ENCODE results near the gene HHIP. TPM values are rescaled to one million over a fixed set of nuclear protein-coding genes. Genes with fewer than 3 reads are reported as not detected.

The HHIP gene
- total and polyA plus RNA-seq, 3 experiments from 2014 or later: not detected

GRCh38 chr4:144663834-144664475, 18.0 kb downstream of the HHIP start:
- H3K27ac ChIP-seq (ENCODE audit: low read depth, low read length): no peak overlapping the region
- Mint-ChIP-seq H3K27me3 (peaks cover 0 to 1% of the 10 kb centered on the region in 2 donors), H3K27ac (no peak overlapping the region), H3K9me3 (no peaks in the 10 kb centered on the region), H3K36me3 (no peaks in the 10 kb centered on the region), H3K4me3 (no peak overlapping the region), H3K4me1 (no peaks in the 10 kb centered on the region)
- no peaks in the 10 kb centered on the region for H3K4me1 ChIP-seq (ENCODE audit: insufficient read depth, low read length)
- H3K4me3 ChIP-seq (ENCODE audit: low read length): no peak overlapping the region
- H3K27me3 ChIP-seq (ENCODE audit: insufficient read depth, low read length, poor library complexity, severe bottlenecking): no peaks in the 10 kb centered on the region
- DNase-seq: no peak
- ChIA-PET CTCF (no interaction called here), POLR2A (no interaction called here)
- no peaks in the 10 kb centered on the region for H3K36me3 ChIP-seq (ENCODE audit: insufficient read depth, low read length)
- H3K9me3 ChIP-seq (ENCODE audit: low read length): no peaks in the 10 kb centered on the region

GRCh38 chr4:144666539-144667175, 20.7 kb downstream of the HHIP start:
- H3K4me1 ChIP-seq (ENCODE audit: insufficient read depth, low read length): no peaks in the 10 kb centered on the region
- no peaks in the 10 kb centered on the region for H3K27me3 ChIP-seq (ENCODE audit: insufficient read depth, low read length, poor library complexity, severe bottlenecking)
- Mint-ChIP-seq H3K27me3 (peaks cover 0 to 1% of the 10 kb centered on the region in 2 donors), H3K4me1 (no peaks in the 10 kb centered on the region), H3K36me3 (no peaks in the 10 kb centered on the region), H3K9me3 (no peaks in the 10 kb centered on the region), H3K27ac (no peak overlapping the region), H3K4me3 (no peak overlapping the region)
- H3K4me3 ChIP-seq (ENCODE audit: low read length): no peak overlapping the region
- no peak for DNase-seq
- no peaks in the 10 kb centered on the region for H3K9me3 ChIP-seq (ENCODE audit: low read length)
- H3K36me3 ChIP-seq (ENCODE audit: insufficient read depth, low read length): no peaks in the 10 kb centered on the region
- CTCF ChIA-PET: no interaction called here
- POLR2A ChIA-PET: no interaction called here
- H3K27ac ChIP-seq (ENCODE audit: low read depth, low read length): no peak overlapping the region

- POLR2A ChIA-PET: no interaction called here
- Histone ChIP-seq H3K4me1 (ENCODE audit: insufficient read depth, low read length) (no peaks in the 10 kb centered on the region), H3K27me3 (ENCODE audit: insufficient read depth, low read length, poor library complexity, severe bottlenecking) (no peaks in the 10 kb centered on the region), H3K27ac (ENCODE audit: low read depth, low read length) (no peak overlapping the region), H3K36me3 (ENCODE audit: insufficient read depth, low read length) (no peaks in the 10 kb centered on the region), H3K9me3 (ENCODE audit: low read length) (no peaks in the 10 kb centered on the region), H3K4me3 (ENCODE audit: low read length) (no peak overlapping the region)
- CTCF ChIA-PET: no interaction called here
- Mint-ChIP-seq H3K27ac (no peak overlapping the region), H3K4me1 (no peaks in the 10 kb centered on the region), H3K9me3 (no peaks in the 10 kb centered on the region), H3K4me3 (no peak overlapping the region), H3K36me3 (no peaks in the 10 kb centered on the region), H3K27me3 (peaks cover 0 to 1% of the 10 kb centered on the region in 2 donors)
- no peak for DNase-seq
Measured at GRCh38 chr4:144667500-144667899, 21.5 kb downstream of the HHIP start.

GRCh38 chr4:144670776-144671175, 24.8 kb downstream of the HHIP start:
- H3K36me3 Mint-ChIP-seq: no peaks in the 10 kb centered on the region
- H3K27ac ChIP-seq (ENCODE audit: low read depth, low read length): no peak overlapping the region
- H3K27me3 Mint-ChIP-seq: peaks cover 0 to 1% of the 10 kb centered on the region in 2 donors
- no peak overlapping the region for H3K4me3 ChIP-seq (ENCODE audit: low read length)
- ChIA-PET POLR2A (no interaction called here), CTCF (no interaction called here)
- no peaks in the 10 kb centered on the region for H3K36me3 ChIP-seq (ENCODE audit: insufficient read depth, low read length)
- no peaks in the 10 kb centered on the region for H3K27me3 ChIP-seq (ENCODE audit: insufficient read depth, low read length, poor library complexity, severe bottlenecking)
- H3K4me1 ChIP-seq (ENCODE audit: insufficient read depth, low read length): no peaks in the 10 kb centered on the region
- H3K9me3 Mint-ChIP-seq: no peaks in the 10 kb centered on the region
- H3K4me3 Mint-ChIP-seq: no peak overlapping the region
- no peak overlapping the region for H3K27ac Mint-ChIP-seq
- no peaks in the 10 kb centered on the region for H3K9me3 ChIP-seq (ENCODE audit: low read length)
- H3K4me1 Mint-ChIP-seq: no peaks in the 10 kb centered on the region
- DNase-seq: no peak

GRCh38 chr4:144674711-144675110, 28.8 kb downstream of the HHIP start:
- Histone ChIP-seq H3K9me3 (ENCODE audit: low read length) (no peaks in the 10 kb centered on the region), H3K4me1 (ENCODE audit: insufficient read depth, low read length) (no peaks in the 10 kb centered on the region), H3K36me3 (ENCODE audit: insufficient read depth, low read length) (no peaks in the 10 kb centered on the region), H3K27ac (ENCODE audit: low read depth, low read length) (no peak overlapping the region), H3K4me3 (ENCODE audit: low read length) (no peak overlapping the region), H3K27me3 (ENCODE audit: insufficient read depth, low read length, poor library complexity, severe bottlenecking) (no peaks in the 10 kb centered on the region)
- Mint-ChIP-seq H3K4me3 (no peak overlapping the region), H3K27ac (no peak overlapping the region), H3K36me3 (no peaks in the 10 kb centered on the region), H3K9me3 (peaks cover 0 to 2% (median 0%) of the 10 kb centered on the region in 5 donors), H3K4me1 (no peaks in the 10 kb centered on the region), H3K27me3 (no peaks in the 10 kb centered on the region)
- no peak for DNase-seq
- POLR2A ChIA-PET: no interaction called here
- CTCF ChIA-PET: no interaction called here

GRCh38 chr4:144681806-144682205, 35.9 kb downstream of the HHIP start:
- Histone ChIP-seq H3K27me3 (ENCODE audit: insufficient read depth, low read length, poor library complexity, severe bottlenecking) (no peaks in the 10 kb centered on the region), H3K36me3 (ENCODE audit: insufficient read depth, low read length) (no peaks in the 10 kb centered on the region), H3K4me1 (ENCODE audit: insufficient read depth, low read length) (no peaks in the 10 kb centered on the region), H3K9me3 (ENCODE audit: low read length) (no peaks in the 10 kb centered on the region), H3K4me3 (ENCODE audit: low read length) (no peak overlapping the region), H3K27ac (ENCODE audit: low read depth, low read length) (no peak overlapping the region)
- Mint-ChIP-seq H3K36me3 (no peaks in the 10 kb centered on the region), H3K27me3 (no peaks in the 10 kb centered on the region), H3K4me1 (no peaks in the 10 kb centered on the region), H3K9me3 (peaks cover 0 to 5% (median 0%) of the 10 kb centered on the region in 5 donors), H3K4me3 (no peak overlapping the region), H3K27ac (no peak overlapping the region)
- CTCF ChIA-PET: no interaction called here
- POLR2A ChIA-PET: no interaction called here
- no peak for DNase-seq

GRCh38 chr4:144683516-144683915, 37.6 kb downstream of the HHIP start:
- Mint-ChIP-seq H3K9me3 (peaks cover 0 to 5% (median 0%) of the 10 kb centered on the region in 5 donors), H3K4me1 (no peaks in the 10 kb centered on the region), H3K36me3 (no peaks in the 10 kb centered on the region), H3K4me3 (no peak overlapping the region), H3K27me3 (no peaks in the 10 kb centered on the region), H3K27ac (no peak overlapping the region)
- ChIA-PET POLR2A (no interaction called here), CTCF (no interaction called here)
- no peak for DNase-seq
- Histone ChIP-seq H3K9me3 (ENCODE audit: low read length) (no peaks in the 10 kb centered on the region), H3K4me1 (ENCODE audit: insufficient read depth, low read length) (no peaks in the 10 kb centered on the region), H3K27ac (ENCODE audit: low read depth, low read length) (no peak overlapping the region), H3K4me3 (ENCODE audit: low read length) (no peak overlapping the region), H3K27me3 (ENCODE audit: insufficient read depth, low read length, poor library complexity, severe bottlenecking) (no peaks in the 10 kb centered on the region), H3K36me3 (ENCODE audit: insufficient read depth, low read length) (no peaks in the 10 kb centered on the region)

- POLR2A ChIA-PET: no interaction called here
- H3K4me3 ChIP-seq (ENCODE audit: low read length): no peak overlapping the region
- Mint-ChIP-seq H3K27me3 (no peaks in the 10 kb centered on the region), H3K4me1 (no peaks in the 10 kb centered on the region), H3K4me3 (no peak overlapping the region), H3K9me3 (peaks cover 0 to 3% (median 0%) of the 10 kb centered on the region in 5 donors), H3K36me3 (no peaks in the 10 kb centered on the region), H3K27ac (no peak overlapping the region)
- H3K27me3 ChIP-seq (ENCODE audit: insufficient read depth, low read length, poor library complexity, severe bottlenecking): no peaks in the 10 kb centered on the region
- no peak overlapping the region for H3K27ac ChIP-seq (ENCODE audit: low read depth, low read length)
- H3K9me3 ChIP-seq (ENCODE audit: low read length): no peaks in the 10 kb centered on the region
- H3K4me1 ChIP-seq (ENCODE audit: insufficient read depth, low read length): no peaks in the 10 kb centered on the region
- CTCF ChIA-PET: no interaction called here
- DNase-seq: no peak
- no peaks in the 10 kb centered on the region for H3K36me3 ChIP-seq (ENCODE audit: insufficient read depth, low read length)
Measured at GRCh38 chr4:144685911-144686310, 40.0 kb downstream of the HHIP start.

Data from CD8-positive, alpha-beta memory T cell (primary cell).